Heart right ventricle (tissue), 16 donors: ENCODE measurements around the gene CHRNA4. TPM values are rescaled to one million over a fixed set of nuclear protein-coding genes. Genes with fewer than 3 reads are reported as not detected.
A peak's percentile ranks its signal among the peaks of the same experiment; 100 is the strongest.
"Not testable (repeated sequence)": the region's sequence is repeated elsewhere in the genome, so short reads cannot be mapped to it uniquely, and the experiment has no call there.

Experiments
- ATAC-seq, 8 donors: fragments of 200-7000 bp; cut with Tn5 transposase; one replicate each; pipeline ENCODE4 v1.9.1; 2020; ENCODE audit warnings: mild to moderate bottlenecking in 8 of 8, moderate library complexity in 8 of 8, moderate number of reproducible peaks in 1 of 8
- DNase-seq, 2 donors: peaks; one replicate each; pipeline ENCODE4 v3.0.0-alpha.2; 2020
- H3K27ac ChIP-seq, 10 donors: fragments of 200-600 bp; sonication (generic) in 2 of 10; one replicate each; pipeline versions ENCODE4 v1.5.0 to v1.8.0; 2020 to 2022; ENCODE audit warnings: mild to moderate bottlenecking in 3 of 10
- H3K27me3 ChIP-seq, 7 donors: fragments of 200-600 bp; one replicate each; pipeline ENCODE4 v1.8.0; 2021 to 2022; ENCODE audit warnings: mild to moderate bottlenecking in 2 of 7
- H3K36me3 ChIP-seq, 9 donors: fragments of 200-600 bp; sonication (generic) in 1 of 9; one replicate each; pipeline versions ENCODE4 v1.5.0 to v1.8.0; 2020 to 2022; ENCODE audit warnings: mild to moderate bottlenecking in 2 of 9
- H3K4me1 ChIP-seq, 9 donors: fragments of 200-600 bp; sonication (generic) in 1 of 9; one replicate each; pipeline versions ENCODE4 v1.5.0 to v1.8.0; 2020 to 2022; ENCODE audit warnings: mild to moderate bottlenecking in 4 of 9
- H3K4me3 ChIP-seq, 10 donors: fragments of 200-600 bp; sonication (generic) in 2 of 10; one replicate each; pipeline versions ENCODE4 v1.5.0 to v1.8.0; 2020 to 2022; ENCODE audit warnings: mild to moderate bottlenecking in 7 of 10, moderate library complexity in 2 of 10
- H3K9me3 ChIP-seq, 11 donors: fragments of 200-600 bp in 10 of 11; sonication (generic) in 2 of 11; one replicate each; pipeline versions ENCODE4 v1.5.0 to v1.8.0; 2013 to 2022; ENCODE audit warnings: mild to moderate bottlenecking in 2 of 11, control low read depth in 1 of 11, moderate library complexity in 1 of 11
- WGBS, 2 donors: extraction: QIAGEN DNeasy Blood & Tissue Kit; methylation state at CpG; one replicate each; pipeline ENCODE4 v1.1.7; 2013; ENCODE audit warnings: inconsistent platforms in 1 of 2; 5-methylcytosine and 5-hydroxymethylcytosine counted together
- intact Hi-C, 10 donors: fragments of 100-400 bp; cut with DNase I; formaldehyde crosslinking; loops; one replicate each; pipeline versions ENCODE4 v1.11.1 to v1.14.2; 2022
- polyA plus RNA-seq, 2 donors: library from polyadenylated mRNA; stranded (reverse); fragments of 200-250 nt; gene quantifications; one replicate each; pipeline ENCODE4 v1.2.3, GENCODE V29; 2013
- total RNA-seq, 10 donors: library from RNA; stranded (reverse); fragmentation: NEBNext Ultra II Directional in 3 of 10; extraction: Animal tissue kit (Norgen Biotek cat#: 25700) in 3 of 10; gene quantifications; one replicate each; pipeline versions ENCODE4 v1.2.1 to v1.2.4, GENCODE V29; 2021 to 2023
- TF ChIP-seq, protein P1 (sequence below), 9 donors: fragments of 200-600 bp; sonication (generic) in 2 of 9; IDR thresholded peaks; one replicate each; pipeline versions ENCODE4 v1.5.0 to v1.8.0; 2021 to 2022; ENCODE audit warnings: antibody characterized with exemption in 9 of 9, mild to moderate bottlenecking in 5 of 9, moderate library complexity in 1 of 9
- donor health status: Arrhythmogenic right ventricular cardiomyopathy.
- donor health status: ischemic (EF 13 %, LVEDD 7.1; RV severe dilation, severe dysfunction).
- donor health status: healthy with polysubstance abuse.
- donor health status: DM: no; HTN: yes; CAD: no.
- donor health status: DM: no; HTN: no; CAD: no.
- donor health status: ischemic (EF 25% LVEDD 6.9; RV normal size, moderate dysfunction).
- donor health status: ischemic (EF 25% LVEDD 5.7; RV mildly dilated, moderate dysfunction).
- donor health status: healthy.
- donor health status: DM: yes; HTN: yes; CAD: no.
- donor health status: Ischemic cardiomyopathy.
- donor health status: ischemic (EF 35%, LVEDD 5.7; RV mildly dilated, moderate dysfunction).
- donor health status: nonischemic (EF 11% LVEDD 7.7; RV severe dilation, severe dysfunction).
- donor health status: DM: yes; HTN: yes; CAD: no.
- donor health status: PGD.
- donor health status: ischemic (EF 29% LVEDD 5.4; RV normal size, mild dysfunction).
- donor health status: nonischemic (EF 23%, LVEDD 6.1; RV moderate dilation, normal function).

The CHRNA4 gene
- total and polyA plus RNA-seq, 12 donors: 0.06 to 1.5 (median 0.90) TPM; not detected in 4

DNA sequence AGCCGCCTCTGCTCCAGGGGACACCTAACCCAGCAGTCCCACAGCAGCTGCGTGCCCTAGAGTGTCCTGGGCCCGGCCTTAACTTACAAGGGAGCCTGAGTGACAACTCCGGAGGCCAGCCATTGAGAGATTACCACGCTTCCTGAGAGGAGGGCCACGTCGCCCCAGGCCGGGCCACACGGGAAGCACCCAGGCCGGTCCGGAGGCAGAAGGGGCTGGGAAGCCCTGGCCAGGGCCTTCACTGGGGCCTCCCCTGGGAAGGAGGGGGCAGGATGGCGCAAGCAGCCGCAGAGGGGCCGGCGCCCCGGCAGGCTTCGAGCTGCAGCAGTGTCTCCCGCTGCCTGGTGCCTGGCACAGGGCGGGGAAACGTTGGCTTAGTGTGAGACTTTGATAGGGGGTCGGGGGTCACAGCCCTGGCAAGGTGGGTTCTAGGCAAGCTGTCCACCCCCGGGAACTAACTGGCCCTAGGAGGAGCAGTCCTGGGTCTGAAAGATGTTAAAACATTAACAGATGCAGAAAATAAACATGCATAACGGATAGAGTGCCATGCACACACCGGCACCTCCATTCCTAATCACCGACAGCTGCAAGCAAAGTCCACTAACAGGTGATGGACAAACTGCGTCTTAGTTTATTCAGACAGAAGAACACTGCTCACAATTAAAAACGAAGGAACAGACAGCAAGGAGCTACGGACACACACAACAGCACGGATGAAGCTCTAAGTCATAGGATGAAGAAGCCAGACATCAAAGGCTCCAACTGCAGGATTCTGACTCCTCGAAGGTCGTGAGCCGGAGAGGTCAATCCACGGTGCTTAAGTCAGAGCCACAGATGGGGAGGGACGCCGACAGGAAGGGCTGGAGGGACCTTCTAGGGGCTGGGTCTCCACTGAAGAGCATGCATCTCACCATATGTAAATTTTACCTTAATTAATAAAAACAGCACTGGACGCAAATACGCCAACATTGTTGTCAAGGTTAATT, 17.4 kb downstream of the CHRNA4 start:
- DNase-seq (peak in 1 of 2 donors; percentile 12), ATAC-seq (no peak)
- peaks cover 0 to 9% (median 0%) of the 10 kb centered on the region in 11 donors for H3K9me3 ChIP-seq
- TF ChIP-seq, protein P1, sequence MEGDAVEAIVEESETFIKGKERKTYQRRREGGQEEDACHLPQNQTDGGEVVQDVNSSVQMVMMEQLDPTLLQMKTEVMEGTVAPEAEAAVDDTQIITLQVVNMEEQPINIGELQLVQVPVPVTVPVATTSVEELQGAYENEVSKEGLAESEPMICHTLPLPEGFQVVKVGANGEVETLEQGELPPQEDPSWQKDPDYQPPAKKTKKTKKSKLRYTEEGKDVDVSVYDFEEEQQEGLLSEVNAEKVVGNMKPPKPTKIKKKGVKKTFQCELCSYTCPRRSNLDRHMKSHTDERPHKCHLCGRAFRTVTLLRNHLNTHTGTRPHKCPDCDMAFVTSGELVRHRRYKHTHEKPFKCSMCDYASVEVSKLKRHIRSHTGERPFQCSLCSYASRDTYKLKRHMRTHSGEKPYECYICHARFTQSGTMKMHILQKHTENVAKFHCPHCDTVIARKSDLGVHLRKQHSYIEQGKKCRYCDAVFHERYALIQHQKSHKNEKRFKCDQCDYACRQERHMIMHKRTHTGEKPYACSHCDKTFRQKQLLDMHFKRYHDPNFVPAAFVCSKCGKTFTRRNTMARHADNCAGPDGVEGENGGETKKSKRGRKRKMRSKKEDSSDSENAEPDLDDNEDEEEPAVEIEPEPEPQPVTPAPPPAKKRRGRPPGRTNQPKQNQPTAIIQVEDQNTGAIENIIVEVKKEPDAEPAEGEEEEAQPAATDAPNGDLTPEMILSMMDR (IDR thresholded peaks at IDR 0.05): no peak
- H3K4me3 ChIP-seq: no peak overlapping the region
- intact Hi-C loops: no loop called here
- no peaks in the 10 kb centered on the region for H3K36me3 ChIP-seq
- H3K27ac ChIP-seq: no peak overlapping the region
- whole genome bisulfite sequencing, 2 donors: 66 to 68% methylated on average over 37 of the region's 37 CpGs
- peaks cover 0 to 44% (median 26%) of the 10 kb centered on the region in 7 donors for H3K27me3 ChIP-seq
- H3K4me1 ChIP-seq: peaks cover 11 to 31% (median 18%) of the 10 kb centered on the region in 9 donors

DNA sequence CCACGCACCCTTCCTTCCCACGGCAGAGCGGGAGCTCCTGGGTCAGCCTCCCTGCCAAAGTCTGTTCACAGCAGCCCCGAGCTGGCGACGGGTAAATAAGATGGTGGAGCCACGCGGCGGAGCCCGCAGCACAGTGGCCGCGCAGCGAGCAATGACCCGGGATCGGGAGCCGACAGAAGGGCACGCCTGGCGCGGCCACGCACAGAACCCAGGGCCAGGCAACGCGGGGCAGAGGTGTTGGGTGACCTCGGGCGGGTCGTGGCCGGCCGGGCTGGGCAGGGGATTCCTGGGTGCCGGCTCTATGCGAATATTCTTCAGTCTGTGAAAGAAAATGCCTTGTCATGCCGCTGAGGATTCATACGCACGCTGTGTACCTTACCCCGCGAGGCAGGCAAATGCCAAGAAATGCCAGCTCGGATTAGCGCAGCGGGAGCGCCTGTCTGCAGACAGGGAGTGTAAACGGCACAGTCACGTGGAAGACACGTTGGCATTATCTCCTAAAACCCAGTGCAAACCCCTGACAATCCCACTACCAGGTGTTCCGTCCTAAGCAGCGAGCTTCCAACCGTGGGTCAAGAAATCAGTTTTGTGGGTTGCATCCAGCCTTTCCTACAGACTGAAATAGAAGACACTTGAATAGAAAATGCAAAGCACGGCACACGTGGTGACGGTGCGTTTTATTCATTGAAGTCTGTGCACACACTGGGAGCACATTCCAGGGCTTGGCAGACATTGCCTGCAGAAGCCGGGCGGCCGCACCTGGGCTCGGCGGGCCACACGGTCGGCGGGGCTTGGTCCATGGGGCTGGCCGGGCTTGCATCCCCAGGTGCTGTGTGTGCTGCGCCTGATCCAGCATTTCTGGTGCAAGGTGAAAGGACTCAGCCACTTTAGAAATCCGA, 18.3 kb downstream of the CHRNA4 start:
- no peak overlapping the region for H3K27ac ChIP-seq
- H3K9me3 ChIP-seq: peaks cover 0 to 9% (median 0%) of the 10 kb centered on the region in 11 donors
- H3K27me3 ChIP-seq: peaks cover 0 to 53% (median 28%) of the 10 kb centered on the region in 7 donors
- intact Hi-C loops: no loop called here
- TF ChIP-seq, protein P1 (IDR thresholded peaks at IDR 0.05): no peak
- 91 to 92% methylated on average over 59 of the region's 59 CpGs for WGBS, 2 donors
- ATAC-seq (no peak), DNase-seq (peak in 1 of 2 donors; percentile 8)
- no peaks in the 10 kb centered on the region for H3K36me3 ChIP-seq
- no peak overlapping the region for H3K4me3 ChIP-seq
- peaks cover 11 to 31% (median 18%) of the 10 kb centered on the region in 9 donors for H3K4me1 ChIP-seq

DNA sequence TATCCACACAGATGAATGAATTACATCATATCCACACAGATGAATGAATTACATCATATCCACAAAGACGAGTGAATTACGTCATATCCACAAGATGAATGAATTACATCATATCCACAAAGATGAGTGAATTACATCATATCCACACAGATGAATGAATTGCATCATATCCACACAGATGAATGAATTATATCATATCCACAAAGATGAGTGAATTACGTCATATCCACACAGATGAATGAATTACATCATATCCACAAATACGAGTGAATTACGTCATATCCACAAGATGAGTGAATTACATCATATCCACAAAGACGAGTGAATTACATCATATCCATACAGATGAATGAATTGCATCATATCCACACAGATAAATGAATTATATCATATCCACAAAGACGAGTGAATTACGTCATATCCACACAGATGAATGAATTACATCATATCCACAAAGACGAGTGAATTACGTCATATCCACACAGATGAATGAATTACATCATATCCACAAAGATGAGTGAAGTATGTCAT, 20.9 kb downstream of the CHRNA4 start:
- ATAC-seq, DNase-seq, intact Hi-C loops, H3K27ac ChIP-seq, H3K36me3 ChIP-seq, H3K9me3 ChIP-seq, H3K4me3 ChIP-seq: not testable (repeated sequence)
- WGBS, 2 donors: 71 to 72% methylated on average over 10 of the region's 10 CpGs
- peaks cover 0 to 53% (median 35%) of the 10 kb centered on the region in 7 donors for H3K27me3 ChIP-seq
- H3K4me1 ChIP-seq: peaks cover 0 to 18% (median 5%) of the 10 kb centered on the region in 9 donors

DNA sequence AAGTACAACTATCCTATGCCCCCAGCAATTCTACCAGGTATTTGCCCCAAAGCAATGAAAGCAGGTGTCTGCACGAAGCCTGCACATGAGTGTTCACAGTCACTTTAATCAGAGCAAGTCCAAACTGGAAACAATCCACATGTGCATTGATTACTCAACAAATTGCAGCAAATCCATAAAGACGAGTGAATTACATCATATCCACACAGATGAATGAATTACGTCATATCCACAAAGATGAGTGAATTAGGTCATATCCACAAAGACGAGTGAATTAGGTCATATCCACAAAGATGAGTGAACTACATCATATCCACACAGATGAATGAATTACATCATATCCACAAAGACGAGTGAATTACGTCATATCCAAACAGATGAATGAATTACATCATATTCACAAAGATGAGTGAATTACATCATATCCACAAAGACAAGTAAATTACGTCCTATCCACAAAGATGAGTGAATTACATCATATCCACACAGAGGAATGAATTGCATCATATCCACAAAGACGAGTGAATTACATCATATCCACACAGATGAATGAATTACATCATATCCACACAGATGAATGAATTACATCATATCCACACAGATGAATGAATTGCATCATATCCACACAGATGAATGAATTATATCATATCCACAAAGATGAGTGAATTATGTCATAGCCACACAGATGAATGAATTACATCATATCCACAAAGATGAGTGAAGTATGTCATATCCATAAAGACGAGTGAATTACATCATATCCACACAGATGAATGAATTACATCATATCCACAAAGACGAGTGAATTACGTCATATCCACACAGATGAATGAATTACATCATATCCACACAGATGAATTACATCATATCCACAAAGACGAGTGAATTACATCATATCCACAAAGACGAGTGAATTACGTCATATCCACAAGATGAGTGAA, 21.7 kb downstream of the CHRNA4 start:
- 67 to 73% methylated on average over 14 of the region's 14 CpGs for WGBS, 2 donors
- H3K27ac ChIP-seq, H3K4me3 ChIP-seq, H3K36me3 ChIP-seq, DNase-seq, H3K4me1 ChIP-seq, ATAC-seq, intact Hi-C loops, H3K9me3 ChIP-seq: not testable (repeated sequence)
- H3K27me3 ChIP-seq: peaks cover 0 to 50% (median 30%) of the 10 kb centered on the region in 7 donors
